Epithelial cell of esophagus (primary cell): ENCODE results near the gene GPN2.

Source experiments
- DNase-seq: peaks from one replicate; pipeline ENCODE4 v3.0.0; 2010; ENCODE audit warnings: low read depth
- H3K4me3 ChIP-seq: 2 replicates; pipeline ENCODE4 v1.5.1; 2011; ENCODE audit warnings: mild to moderate bottlenecking, low read length, control low read depth
- CTCF ChIP-seq: IDR thresholded peaks from 2 replicates; pipeline ENCODE4 v1.5.1; 2011; ENCODE audit warnings: low read depth, mild to moderate bottlenecking, low read length, control low read depth, inconsistent platforms; ENCODE audit not compliant: insufficient read depth; ENCODE audit errors: missing control alignments

Gene GPN2

GRCh38 chr1:26861889-26862378 lies 28.1 kb downstream of the GPN2 start:
- peak; percentile 91 for DNase-seq
- peak overlapping the region; percentile 39 for H3K4me3 ChIP-seq
- no peak for TF ChIP-seq CTCF

GRCh38 chr1:26861286-26861701 lies 28.8 kb downstream of the GPN2 start:
- peak; percentile 74 for TF ChIP-seq CTCF
- peak; percentile 89 for DNase-seq
- no peak overlapping the region for H3K4me3 ChIP-seq

GRCh38 chr1:26858891-26859640 lies 31.0 kb downstream of the GPN2 start:
- DNase-seq: peak; percentile 100
- no peak for TF ChIP-seq CTCF
- H3K4me3 ChIP-seq: no peak overlapping the region

GRCh38 chr1:26858160-26858559 lies 31.9 kb downstream of the GPN2 start:
- DNase-seq: peak; percentile 89
- TF ChIP-seq CTCF: no peak
- H3K4me3 ChIP-seq: no peak overlapping the region

- no peak for DNase-seq
- TF ChIP-seq CTCF: no peak
- H3K4me3 ChIP-seq: no peak overlapping the region
These were observed 32.5 kb downstream of the GPN2 start for GRCh38 chr1:26857473-26858060.

- peak; percentile 97 for DNase-seq
- H3K4me3 ChIP-seq: no peak overlapping the region
- no peak for TF ChIP-seq CTCF
These were observed 33.2 kb downstream of the GPN2 start for GRCh38 chr1:26856604-26857469.
